IMR-90 (cell line): Measurements from ENCODE around the gene AGAP1. TPM values are rescaled to one million over a fixed set of nuclear protein-coding genes. Genes with fewer than 3 reads are reported as not detected.

Source experiments
- ATAC-seq: fragments of 200-7000 bp; cut with Tn5 transposase; 2 replicates; pipeline ENCODE4 v1.9.1; 2020; ENCODE audit warnings: low read depth, mild to moderate bottlenecking, moderate library complexity
- BruUV-seq: library from RNA; stranded (reverse); fragments of 400-500 nt; replicated peaks from 2 replicates; lab custom pipeline; 2021; lab: Mats Ljungman, UMichigan
- CTCF ChIA-PET: fragments of 300-600 bp; formaldehyde crosslinking; extraction: SDS; loops from one replicate; lab custom pipeline; 2021; ENCODE audit warnings: antibody characterized with exemption; lab: Yijun Ruan, JAX
- POLR2A ChIA-PET: fragments of 300-600 bp; sonication (Branson Sonifier 250); formaldehyde crosslinking; loops from one replicate; lab custom pipeline; 2022; ENCODE audit warnings: antibody characterized with exemption; ENCODE audit not compliant: unreplicated experiment; lab: Charles Lee
- DNase-seq: peaks from one replicate; pipeline ENCODE4 v3.0.0; 2013
- H2AFZ ChIP-seq: replicated peaks from 2 replicates; pipeline ENCODE3; 2013; ENCODE audit warnings: low read length, mild to moderate bottlenecking; ENCODE audit not compliant: poor library complexity
- H2AK5ac ChIP-seq: 2 replicates; pipeline ENCODE4 v1.6.1; 2013; ENCODE audit warnings: low read depth, low read length, inconsistent platforms
- H2AK9ac ChIP-seq: replicated peaks from 2 replicates; pipeline ENCODE3; 2013; ENCODE audit warnings: mild to moderate bottlenecking, low read depth, low read length, moderate library complexity; ENCODE audit not compliant: poor library complexity
- H2BK120ac ChIP-seq: 2 replicates; pipeline ENCODE4 v1.6.1; 2013; ENCODE audit warnings: low read depth, low read length, inconsistent platforms
- H2BK15ac ChIP-seq: 3 replicates; pipeline ENCODE4 v1.6.1; 2013; ENCODE audit warnings: low read depth, low read length, inconsistent platforms
- H2BK20ac ChIP-seq: 2 replicates; pipeline ENCODE4 v1.6.1; 2013; ENCODE audit warnings: low read depth, mild to moderate bottlenecking, inconsistent platforms, low read length, moderate library complexity
- H2BK5ac ChIP-seq: 2 replicates; pipeline ENCODE4 v1.6.1; 2013; ENCODE audit warnings: mild to moderate bottlenecking, low read depth, low read length, inconsistent platforms; ENCODE audit not compliant: poor library complexity, severe bottlenecking
- H3K14ac ChIP-seq: replicated peaks from 2 replicates; pipeline ENCODE4 v1.6.1; 2013; ENCODE audit warnings: low read depth, low read length, inconsistent platforms
- H3K18ac ChIP-seq: 2 replicates; pipeline ENCODE4 v1.6.1; 2013; ENCODE audit warnings: low read depth, low read length, control low read depth
- H3K23ac ChIP-seq: 2 replicates; pipeline ENCODE4 v1.6.1; 2013; ENCODE audit warnings: low read depth, low read length, inconsistent platforms
- H3K27ac ChIP-seq: 2 replicates; pipeline ENCODE4 v1.5.1; 2013; ENCODE audit warnings: mild to moderate bottlenecking, control low read depth, low read length; ENCODE audit not compliant: insufficient read depth
- H3K27me3 ChIP-seq: 2 replicates; pipeline ENCODE4 v1.6.1; 2013; ENCODE audit warnings: low read length; ENCODE audit not compliant: control insufficient read depth, insufficient read depth
- H3K36me3 ChIP-seq: 2 replicates; pipeline ENCODE4 v1.6.1; 2013; ENCODE audit warnings: low read length, mixed read lengths; ENCODE audit not compliant: control insufficient read depth, insufficient read depth
- H3K4ac ChIP-seq: 2 replicates; pipeline ENCODE4 v1.6.1; 2013; ENCODE audit warnings: low read depth, low read length, inconsistent platforms
- H3K4me1 ChIP-seq: 2 replicates; pipeline ENCODE4 v1.6.1; 2013; ENCODE audit warnings: low read length, mixed read lengths; ENCODE audit not compliant: control insufficient read depth, insufficient read depth
- H3K4me2 ChIP-seq: 2 replicates; pipeline ENCODE4 v1.6.1; 2013; ENCODE audit warnings: low read depth, mild to moderate bottlenecking, control low read depth, low read length, moderate library complexity
- H3K4me3 ChIP-seq: 2 replicates; pipeline ENCODE4 v1.5.1; 2013; ENCODE audit warnings: low read depth, mild to moderate bottlenecking, control low read depth, low read length, moderate library complexity; ENCODE audit not compliant: insufficient read depth
- H3K56ac ChIP-seq: 2 replicates; pipeline ENCODE4 v1.6.1; 2013; ENCODE audit warnings: low read length, inconsistent platforms; ENCODE audit not compliant: insufficient read depth; ENCODE audit errors: extremely low read depth
- H3K79me1 ChIP-seq, 2 experiments: 2 replicates each; pipeline ENCODE4 v1.6.1; 2013; ENCODE audit warnings: low read length in 2 of 2, inconsistent platforms in 1 of 2, low read depth in 1 of 2
- H3K9ac ChIP-seq: 2 replicates; pipeline ENCODE4 v1.6.1; 2013; ENCODE audit warnings: low read depth, low read length, control low read depth
- H3K9me1 ChIP-seq: 2 replicates; pipeline ENCODE4 v1.6.1; 2013; ENCODE audit warnings: low read length, inconsistent platforms; ENCODE audit not compliant: insufficient read depth
- H3K9me3 ChIP-seq: 2 replicates; pipeline ENCODE4 v1.6.1; 2013; ENCODE audit warnings: low read length; ENCODE audit not compliant: control insufficient read depth, insufficient read depth
- H4K20me1 ChIP-seq: 2 replicates; pipeline ENCODE4 v1.6.1; 2013; ENCODE audit warnings: low read length, inconsistent platforms; ENCODE audit not compliant: insufficient read depth
- H4K5ac ChIP-seq: 2 replicates; pipeline ENCODE4 v1.6.1; 2013; ENCODE audit warnings: mild to moderate bottlenecking, low read depth, low read length, control low read depth
- H4K8ac ChIP-seq, 2 experiments: 2 replicates each; pipeline ENCODE4 v1.6.1; 2013; ENCODE audit warnings: low read depth in 2 of 2, low read length in 2 of 2, control low read depth in 1 of 2, inconsistent platforms in 1 of 2
- H4K91ac ChIP-seq: 2 replicates; pipeline ENCODE4 v1.6.1; 2013; ENCODE audit warnings: low read depth, low read length, inconsistent platforms; ENCODE audit not compliant: insufficient read depth
- BHLHE40 ChIP-seq: fragments of 150-350 bp; IDR thresholded peaks from 2 replicates; pipeline ENCODE4 v1.6.1; 2016; ENCODE audit warnings: mild to moderate bottlenecking, low read depth, low read length
- CEBPB ChIP-seq: IDR thresholded peaks from 2 replicates; pipeline ENCODE4 v1.6.1; 2012; ENCODE audit warnings: low read depth, low read length, improper control_type of control experiment
- CTCF ChIP-seq: conservative IDR thresholded peaks from 2 replicates; pipeline ENCODE4 v1.5.1; 2012; ENCODE audit warnings: mild to moderate bottlenecking, low read depth, low read length, improper control_type of control experiment
- ELK1 ChIP-seq: fragments of 150-350 bp; IDR thresholded peaks from 2 replicates; pipeline ENCODE4 v1.6.1; 2016; ENCODE audit warnings: low read depth, mild to moderate bottlenecking, low read length, moderate library complexity, borderline replicate concordance
- FOS ChIP-seq: fragments of 150-350 bp; IDR thresholded peaks from 2 replicates; pipeline ENCODE4 v1.6.1; 2016; ENCODE audit warnings: low read depth, low read length
- MAFK ChIP-seq: IDR thresholded peaks from 2 replicates; pipeline ENCODE4 v1.6.1; 2012; ENCODE audit warnings: low read depth, low read length, improper control_type of control experiment
- MXI1 ChIP-seq: IDR thresholded peaks from 2 replicates; pipeline ENCODE4 v1.6.1; 2012; ENCODE audit warnings: low read depth, mild to moderate bottlenecking, low read length, moderate library complexity, borderline replicate concordance
- NFE2L2 ChIP-seq: fragments of 150-350 bp; IDR thresholded peaks from 2 replicates; pipeline ENCODE4 v1.6.1; 2016; ENCODE audit warnings: low read depth, mild to moderate bottlenecking, low read length
- POLR2A ChIP-seq: IDR thresholded peaks from 2 replicates; pipeline ENCODE4 v1.6.1; 2012; ENCODE audit warnings: mild to moderate bottlenecking, low read depth, low read length
- RAD21 ChIP-seq: IDR thresholded peaks from 2 replicates; pipeline ENCODE4 v1.6.1; 2012; ENCODE audit warnings: low read length, improper control_type of control experiment
- RCOR1 ChIP-seq: IDR thresholded peaks from 2 replicates; pipeline ENCODE4 v1.6.1; 2012; ENCODE audit warnings: mild to moderate bottlenecking, low read length, improper control_type of control experiment; ENCODE audit not compliant: insufficient replicate concordance
- RFX5 ChIP-seq: IDR thresholded peaks from 2 replicates; pipeline ENCODE4 v1.8.0; 2012; ENCODE audit warnings: low read depth, mild to moderate bottlenecking, low read length, moderate library complexity
- SMC3 ChIP-seq: fragments of 150-350 bp; IDR thresholded peaks from 2 replicates; pipeline ENCODE4 v1.6.1; 2016; ENCODE audit warnings: low read depth, mild to moderate bottlenecking, antibody characterized with exemption, low read length, moderate library complexity
- USF2 ChIP-seq: fragments of 150-350 bp; IDR thresholded peaks from 2 replicates; pipeline ENCODE4 v1.6.1; 2017; ENCODE audit warnings: mild to moderate bottlenecking, antibody characterized with exemption, low read length, low read depth
- WGBS, 2 experiments: methylation state at CpG; one replicate each; pipeline versions ENCODE4 v1.1.5 to v1.1.7; 2013; ENCODE audit warnings: missing lambda C conversion rate in 2 of 2; ENCODE audit not compliant: insufficient read length in 1 of 2; ENCODE audit errors: extremely low coverage in 2 of 2; 5-methylcytosine and 5-hydroxymethylcytosine counted together
- dilution Hi-C: fragments of 300-500 bp; cut with HindIII; formaldehyde crosslinking; loops from one replicate; pipeline ENCODE4 v1.14.3; 2018; ENCODE audit warnings: low sequenced_read_pairs; ENCODE audit not compliant: unreplicated experiment
- in situ Hi-C: fragments of 300-500 bp; cut with MboI; formaldehyde crosslinking; loops from 3 replicates; pipeline ENCODE4 v1.14.3; 2019; ENCODE audit warnings: low sequenced_read_pairs, inconsistent platforms, mixed read lengths
- intact Hi-C: fragments of 100-400 bp; cut with micrococcal nuclease; formaldehyde crosslinking; loops from 2 replicates; pipeline ENCODE4 v1.10.0; 2022
- polyA plus RNA-seq, 3 experiments: library from polyadenylated mRNA; depleted of rRNA; stranded (reverse); fragments of >200 nt; gene quantifications; 2 replicates each; pipeline ENCODE4 v1.2.3, GENCODE V29; 2012; ENCODE audit warnings: low replicate concordance in 1 of 3
- total RNA-seq: library from RNA; depleted of rRNA; stranded (reverse); fragments of >200 nt; gene quantifications from 2 replicates; pipeline ENCODE4 v1.2.3, GENCODE V29; 2012

Gene AGAP1
- total and polyA plus RNA-seq, 2 of the 4 experiments (the other 2 are of a cell fraction) = 15.1 to 16.4 TPM

GRCh38 chr2:235563056-235563910 is 69.4 kb downstream of the AGAP1 start:
- intact Hi-C loops = no loop called here
- Histone ChIP-seq H2BK20ac (no peak overlapping the region), H2BK5ac (no peak overlapping the region), H4K5ac (no peak overlapping the region), H3K23ac (no peak overlapping the region), H3K9ac (peak overlapping the region; percentile 37; the same call in 1 of the 2 replicates), H3K56ac (no peak overlapping the region), H3K9me3 (peaks cover 2% of the 10 kb centered on the region), H3K79me1 (peaks cover 49 to 76% of the 10 kb centered on the region in 2 experiments), H3K27ac (no peak overlapping the region), H3K4me3 (no peak overlapping the region), H2BK120ac (no peak overlapping the region), H3K27me3 (no peaks in the 10 kb centered on the region), H3K4me1 (peaks cover 7% of the 10 kb centered on the region), H4K91ac (no peak overlapping the region), H2AFZ (no peak overlapping the region), H2AK5ac (no peak overlapping the region), H3K14ac (no peak overlapping the region), H2BK15ac (no peak overlapping the region), H3K18ac (no peak overlapping the region), H2AK9ac (no peak overlapping the region), H3K36me3 (no peaks in the 10 kb centered on the region), H3K4ac (no peak overlapping the region), H3K4me2 (0 out of 2 replicates have a peak overlapping the region, but pooled peaks have one; percentile 13), H4K8ac (no peak overlapping the region), H4K20me1 (peaks cover 65% of the 10 kb centered on the region), H3K9me1 (no peaks in the 10 kb centered on the region)
- WGBS, 2 experiments = 48% methylated on average over 7 of the region's 13 CpGs; no CpG with 5 or more reads in 1 of the 2 experiments
- dilution Hi-C loops = no loop called here
- no peak for ATAC-seq
- in situ Hi-C loops = no loop called here
- no TSS peak for BruUV-seq
- CTCF ChIA-PET = interaction anchor here (0.5 kb wide), 1 partner anchor 531 kb away, joined by 4 read pairs; no protein-coding TSS in a partner anchor
- POLR2A ChIA-PET = no interaction called here
- DNase-seq = no peak
- TF ChIP-seq SMC3 (no peak), RCOR1 (no peak), NFE2L2 (no peak), CEBPB (no peak), POLR2A (no peak), ELK1 (no peak), MXI1 (no peak), RFX5 (no peak), BHLHE40 (no peak), CTCF (no peak), RAD21 (no peak), FOS (no peak), USF2 (no peak), MAFK (no peak)
